GM23248 (cell line): Measurements from ENCODE around the gene GRIN2D.

ENCODE experiments used
- EZH2 ChIP-seq: fragments of 200-600 bp; sonication (generic); IDR thresholded peaks from 2 replicates; pipeline ENCODE4 v1.6.1; 2018; ENCODE audit warnings: antibody characterized with exemption, mild to moderate bottlenecking; ENCODE audit not compliant: insufficient read depth, poor library complexity, severe bottlenecking
- EZH2phosphoT487 ChIP-seq: fragments of 200-600 bp; sonication (generic); IDR thresholded peaks from 2 replicates; pipeline ENCODE4 v1.6.1; 2018; ENCODE audit warnings: antibody characterized with exemption, moderate library complexity, mild to moderate bottlenecking, low read depth; ENCODE audit not compliant: insufficient read depth

GRCh38 chr19:48396016-48396823, 2.8 kb downstream of the GRIN2D start:
- TF ChIP-seq EZH2 (no peak), EZH2phosphoT487 (no peak)
